GM18526 (cell line): ENCODE results near the gene LRRC4C.

ENCODE experiments used
- POLR2A ChIP-seq: IDR thresholded peaks from 3 replicates; pipeline ENCODE4 v1.6.1; 2011; ENCODE audit not compliant: insufficient read length; ENCODE audit errors: extremely low read depth

The LRRC4C gene

DNA sequence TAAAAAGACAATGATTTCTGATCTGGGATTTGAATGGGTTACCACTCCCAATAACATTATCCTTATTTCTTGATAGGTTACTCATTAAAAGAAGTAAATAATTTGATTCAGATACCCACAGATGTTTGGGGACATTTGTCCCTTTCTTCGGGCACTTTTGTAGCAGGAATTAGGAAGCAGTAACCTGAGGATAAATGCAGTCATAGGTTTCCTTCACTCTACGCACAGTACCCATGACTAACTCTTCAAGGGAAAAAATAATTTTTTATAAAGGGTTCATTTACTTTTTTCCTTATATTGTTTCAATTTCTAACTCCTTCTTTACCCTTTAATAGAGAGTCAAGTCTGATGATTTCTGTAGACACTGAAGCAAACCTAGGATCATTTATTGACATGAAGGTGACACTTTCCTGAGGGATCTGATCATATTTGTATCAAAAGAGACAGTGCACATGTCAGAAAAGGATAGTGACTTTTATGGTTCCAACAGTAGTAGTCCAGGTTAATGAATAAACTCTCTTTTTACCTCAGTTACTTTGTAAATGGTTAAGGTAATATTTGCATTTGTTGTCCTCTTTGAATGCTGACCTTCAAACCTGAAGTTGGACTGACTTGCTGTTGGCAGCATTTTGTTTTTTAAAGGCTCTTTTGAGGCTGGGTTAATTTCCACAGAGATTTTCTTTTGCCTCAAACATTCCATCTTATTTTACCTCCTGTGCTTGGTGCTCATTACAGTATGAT lies 1072.0 kb downstream of the LRRC4C start:
- TF ChIP-seq POLR2A = no peak

DNA sequence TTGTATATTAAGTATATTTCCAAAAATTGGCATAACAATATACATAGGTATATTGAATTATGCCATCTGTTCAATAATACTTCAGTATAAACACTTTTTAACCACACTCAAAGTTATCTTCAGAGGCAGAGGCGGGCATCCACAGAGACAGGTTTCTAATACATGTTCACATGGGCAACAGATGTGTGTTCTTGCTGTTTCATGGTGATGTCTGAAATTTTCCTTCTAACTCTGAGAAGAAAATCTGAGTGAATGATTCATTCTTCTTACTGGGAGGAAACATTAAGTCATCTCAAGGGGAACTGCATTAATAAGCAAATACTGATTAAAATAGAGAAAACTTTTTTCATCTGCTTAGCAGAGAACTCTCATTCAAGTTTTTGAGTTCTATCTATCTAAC lies 1074.5 kb downstream of the LRRC4C start:
- no peak for TF ChIP-seq POLR2A

DNA sequence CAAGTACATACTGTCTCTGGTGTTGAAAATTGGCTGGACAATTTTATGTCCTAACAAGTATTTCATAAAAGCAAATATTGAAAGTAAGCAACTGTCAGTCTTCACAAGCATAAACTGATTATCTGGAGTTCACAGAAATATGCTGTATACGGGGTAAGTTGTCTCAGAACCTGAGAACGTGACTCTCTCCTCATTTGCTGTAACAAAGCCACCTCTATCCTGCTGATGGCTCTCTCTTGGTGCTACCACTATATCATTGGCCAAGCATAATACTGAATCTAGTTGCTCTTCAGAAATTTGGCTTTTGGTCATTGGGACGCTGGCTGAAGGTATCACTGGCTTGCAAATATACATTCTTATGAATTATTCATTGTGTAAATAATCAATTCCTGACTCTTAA lies 1078.0 kb downstream of the LRRC4C start:
- TF ChIP-seq POLR2A = no peak

DNA sequence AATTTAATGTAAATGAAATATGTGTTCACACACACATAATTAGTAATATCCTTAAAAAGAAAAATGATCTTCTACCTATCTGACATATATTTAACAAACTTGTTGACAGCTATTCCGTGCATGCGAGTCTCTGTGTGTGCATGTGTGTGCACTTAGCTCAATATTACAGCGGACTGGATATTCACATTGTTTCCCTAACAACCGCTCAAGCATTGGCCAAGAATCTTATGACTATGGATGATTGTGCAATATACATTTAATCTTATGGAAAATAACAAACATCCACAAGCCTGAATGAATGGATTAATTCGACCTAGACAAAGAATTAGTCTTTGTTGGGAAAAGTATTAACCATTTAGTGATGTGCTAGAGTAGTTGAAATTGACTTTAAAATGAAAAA lies 1078.6 kb downstream of the LRRC4C start:
- TF ChIP-seq POLR2A = no peak

DNA sequence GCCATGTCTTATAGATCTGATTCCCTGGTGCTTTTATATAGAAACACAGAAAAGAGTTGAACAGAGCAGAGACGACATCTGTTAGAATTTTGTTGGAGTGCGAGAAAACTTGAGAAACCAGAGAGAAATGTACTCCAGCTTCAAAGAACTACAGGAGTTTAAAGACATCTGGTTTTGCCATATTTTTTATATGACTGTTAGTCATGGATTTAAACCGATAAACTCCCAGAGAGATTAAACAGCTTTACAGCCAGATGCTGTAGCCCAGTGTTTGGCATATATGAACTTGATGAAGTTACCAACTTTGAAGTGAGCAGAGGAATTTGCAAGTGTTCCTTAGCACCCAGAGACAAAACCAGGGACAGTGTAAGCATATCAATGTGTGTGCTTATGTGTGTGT lies 1083.1 kb downstream of the LRRC4C start:
- no peak for TF ChIP-seq POLR2A

DNA sequence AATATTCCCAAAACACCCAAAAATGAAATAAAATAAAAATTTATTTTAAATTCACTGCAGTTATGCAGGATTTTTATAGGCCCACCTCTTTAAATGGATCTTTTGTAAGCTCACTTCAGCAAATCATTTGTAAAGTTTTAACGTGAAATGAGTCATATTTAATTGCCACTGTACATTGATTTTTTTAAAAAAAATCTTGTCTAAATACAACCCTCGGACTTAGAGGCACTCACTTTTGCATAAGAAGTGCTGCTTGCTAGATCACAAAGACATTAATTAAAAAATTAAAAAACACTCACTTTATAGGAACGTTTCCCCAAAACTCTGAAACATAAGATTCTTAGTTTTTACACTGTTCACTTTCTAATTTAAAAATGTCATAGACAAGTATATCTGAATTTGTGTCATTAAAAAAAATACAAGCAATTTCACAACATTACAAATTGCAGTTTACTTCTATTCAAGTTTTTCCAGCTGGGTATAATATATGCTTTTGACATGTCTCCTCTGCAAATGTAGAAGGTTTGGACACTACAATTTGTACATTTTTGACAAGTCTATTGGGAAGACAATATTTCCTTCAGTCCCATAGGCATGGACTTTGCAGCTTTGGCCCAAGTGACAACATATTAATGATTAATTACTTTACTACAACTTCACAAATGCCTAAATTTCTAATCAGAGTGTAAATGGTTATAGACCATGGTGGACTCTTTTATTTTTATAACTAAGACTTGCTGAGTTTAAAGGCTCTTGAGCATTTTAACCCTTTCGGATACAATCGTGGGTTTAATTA lies 1088.4 kb downstream of the LRRC4C start:
- TF ChIP-seq POLR2A = no peak

DNA sequence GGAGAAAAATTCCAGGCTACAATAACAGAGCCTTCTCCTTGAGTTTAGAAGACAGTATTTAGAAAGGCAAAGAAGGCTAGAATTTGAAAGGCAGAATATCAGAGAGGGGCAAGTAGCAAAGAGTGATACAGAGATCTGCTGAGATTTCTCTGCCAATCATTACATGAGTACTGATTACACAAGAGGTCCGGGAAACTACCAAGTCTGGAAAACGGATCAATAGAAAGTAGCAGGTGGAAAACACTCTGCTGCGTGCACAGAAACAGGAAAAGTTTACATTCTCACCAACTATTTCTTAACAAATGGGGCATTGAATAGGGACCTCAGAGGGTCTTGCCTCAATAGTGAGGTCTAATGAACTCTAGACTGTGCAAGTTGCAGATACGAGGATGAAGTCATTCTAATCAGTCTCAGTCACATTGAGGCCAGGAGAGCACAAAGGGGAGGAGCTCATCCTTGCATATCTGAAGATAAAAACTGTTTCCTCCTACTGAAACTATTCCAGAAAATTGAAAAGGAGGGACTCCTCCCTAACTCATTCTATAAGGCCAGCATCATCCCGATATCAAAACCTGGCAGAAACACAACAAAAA lies 1099.2 kb downstream of the LRRC4C start:
- TF ChIP-seq POLR2A = no peak

DNA sequence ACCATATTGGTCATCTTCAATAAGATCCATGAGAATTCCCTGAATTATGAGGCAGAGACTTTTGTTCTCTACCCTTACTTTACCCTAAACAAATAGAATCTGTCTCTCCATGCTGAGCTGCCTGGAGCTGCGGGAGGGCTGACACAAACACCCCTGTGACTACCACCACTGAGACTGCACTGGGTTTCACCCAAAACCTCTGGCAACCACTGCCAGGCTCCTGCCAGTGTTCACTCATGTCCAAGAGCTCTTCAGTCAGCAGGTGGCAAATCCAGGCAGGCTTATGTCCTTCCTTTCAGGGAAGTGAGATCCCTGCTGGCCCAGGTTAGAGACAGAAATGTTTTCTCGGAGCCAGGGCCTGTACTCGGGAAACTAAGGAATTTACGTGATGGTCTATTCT lies 1105.3 kb downstream of the LRRC4C start:
- no peak for TF ChIP-seq POLR2A

DNA sequence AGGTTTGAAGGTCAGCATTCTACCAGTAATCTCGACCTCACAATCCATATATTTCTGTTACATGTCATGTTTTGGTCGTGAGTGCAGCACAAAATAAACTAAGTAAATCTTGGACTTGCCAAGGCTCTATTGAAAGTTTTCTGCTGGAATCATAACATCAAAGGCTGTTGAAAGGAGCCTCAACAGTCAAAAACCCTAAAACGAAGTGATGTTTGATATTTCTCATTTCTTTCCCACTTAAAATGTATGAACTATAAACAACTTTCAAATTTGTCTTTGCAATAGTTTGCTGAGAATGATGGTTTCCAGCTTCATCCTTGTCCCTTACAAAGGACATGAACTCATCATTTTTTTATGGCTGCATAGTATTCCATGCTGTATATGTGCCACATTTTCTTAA lies 1118.5 kb downstream of the LRRC4C start:
- no peak for TF ChIP-seq POLR2A

DNA sequence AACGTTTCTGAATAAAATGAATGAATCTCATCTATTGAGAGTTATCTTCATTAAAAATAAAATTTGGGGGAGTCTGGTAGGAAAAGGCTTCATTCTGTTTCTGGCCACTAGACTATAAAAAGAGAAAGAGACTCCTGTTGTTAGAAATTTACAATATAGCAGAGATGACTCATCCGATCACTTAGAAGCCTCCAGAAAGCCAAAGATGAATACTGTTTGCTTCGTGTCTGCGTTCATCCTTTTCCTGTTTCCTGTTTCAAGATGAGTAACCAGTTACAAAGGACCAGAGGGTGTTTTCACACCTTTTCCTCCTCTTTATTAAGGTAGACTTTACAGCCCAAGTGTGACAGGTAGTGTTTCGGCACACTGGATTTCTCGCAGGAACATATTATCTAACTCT lies 1120.7 kb downstream of the LRRC4C start:
- TF ChIP-seq POLR2A = no peak

DNA sequence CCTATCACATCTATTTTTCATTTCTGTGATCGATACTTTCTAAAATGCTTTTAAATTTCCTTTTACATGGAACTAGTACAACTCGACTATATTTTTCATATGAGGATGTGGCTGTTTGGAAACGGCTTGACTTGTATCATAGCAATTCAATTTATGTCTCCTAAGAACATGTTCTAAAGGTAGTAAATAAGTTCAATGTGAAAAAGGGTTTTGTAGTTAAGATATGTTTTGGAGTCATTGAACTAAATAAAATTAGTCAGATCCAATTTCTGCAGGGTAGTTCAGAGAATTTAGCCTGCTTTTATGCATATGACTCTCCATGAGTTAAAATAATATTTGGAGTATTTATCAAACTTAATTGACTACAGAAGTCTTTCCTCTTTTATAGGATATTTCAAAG lies 1121.4 kb downstream of the LRRC4C start:
- no peak for TF ChIP-seq POLR2A

DNA sequence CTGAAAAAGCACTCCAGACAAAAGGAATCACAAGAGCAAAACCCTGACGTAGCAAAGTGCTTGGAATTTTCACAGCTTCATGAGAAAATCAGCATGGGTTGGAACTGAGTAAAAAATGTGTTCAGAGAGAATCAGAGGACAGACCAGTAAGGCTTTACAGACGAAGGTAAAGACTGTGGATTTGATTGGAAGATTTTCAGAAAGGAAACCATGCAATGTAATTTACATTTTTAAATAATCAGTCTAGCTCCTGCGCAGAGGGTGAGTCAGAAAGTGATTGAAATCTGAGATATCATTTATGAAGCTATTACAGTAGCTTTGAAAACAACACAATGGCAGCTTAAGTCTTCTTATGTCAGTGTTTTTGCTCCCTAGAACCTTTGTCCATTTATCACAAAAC lies 1122.3 kb downstream of the LRRC4C start:
- TF ChIP-seq POLR2A = no peak

DNA sequence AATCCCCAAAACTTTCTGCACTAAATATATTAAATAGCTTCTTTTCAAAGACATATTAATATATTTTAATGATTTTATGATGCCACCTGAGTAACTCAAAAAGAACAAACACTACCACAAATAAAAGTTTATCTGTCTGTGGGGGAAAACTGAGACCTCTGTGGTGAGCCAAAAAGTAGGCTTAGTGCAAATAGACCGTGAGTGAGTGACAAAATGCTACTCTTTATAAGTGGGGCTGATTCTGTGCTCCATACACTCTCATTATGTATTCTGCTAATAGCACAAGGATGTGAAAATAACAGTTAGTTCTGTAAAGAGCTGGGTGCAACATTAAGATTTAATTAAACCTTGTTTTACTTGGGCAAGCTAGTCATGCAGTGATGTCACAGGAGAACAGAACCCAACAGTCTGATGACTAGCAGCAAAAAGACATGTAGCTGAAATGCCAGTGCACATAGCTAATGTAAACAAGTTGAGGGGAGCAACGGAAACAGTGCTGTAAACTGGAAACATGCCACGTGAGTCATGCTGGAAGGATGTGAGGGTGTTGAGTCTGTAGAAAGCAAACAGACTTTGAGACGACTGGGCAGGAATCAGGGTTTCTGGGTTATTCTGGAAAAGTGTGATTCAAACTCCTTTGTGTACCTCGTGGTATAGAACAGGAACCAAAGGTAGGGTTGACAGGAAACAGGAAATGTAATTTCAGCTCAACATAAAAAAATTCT lies 1130.4 kb downstream of the LRRC4C start:
- no peak for TF ChIP-seq POLR2A

DNA sequence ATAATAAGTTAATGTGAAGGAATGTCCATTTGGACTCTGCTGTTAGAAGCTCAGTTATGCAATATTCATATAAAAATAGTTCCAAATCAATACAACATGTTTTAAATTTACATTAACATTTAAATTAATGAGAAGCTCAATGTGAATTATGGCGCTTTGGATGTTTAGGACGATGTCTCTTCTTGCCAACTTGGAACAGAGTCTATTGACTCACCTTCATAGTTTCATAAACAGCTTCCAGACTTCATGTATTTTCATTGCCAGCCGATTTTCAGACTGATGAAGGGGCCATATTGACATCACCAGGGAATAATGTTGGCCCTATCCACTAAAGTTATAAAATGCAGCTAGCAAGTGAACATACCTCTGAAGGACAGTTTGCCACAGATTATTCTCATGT lies 1136.2 kb downstream of the LRRC4C start:
- no peak for TF ChIP-seq POLR2A

DNA sequence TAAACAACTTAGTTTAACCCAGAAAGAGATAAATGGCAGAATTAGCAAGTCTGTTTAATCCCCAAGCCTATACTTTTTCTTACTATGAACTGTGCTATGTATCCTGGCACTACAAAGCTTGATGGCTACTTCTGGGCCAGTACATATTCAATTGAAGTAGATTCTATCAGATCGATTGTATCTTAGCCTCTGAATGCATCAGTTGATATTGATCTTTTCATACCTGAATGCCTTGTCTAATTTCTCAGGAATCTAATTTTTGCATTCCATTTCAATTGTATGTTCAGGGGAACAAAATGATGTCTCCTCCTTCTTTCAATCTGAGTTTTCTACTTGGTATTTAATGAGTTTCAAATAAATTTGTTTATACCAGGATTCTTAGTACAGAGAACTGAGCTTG lies 1137.9 kb downstream of the LRRC4C start:
- TF ChIP-seq POLR2A = no peak

DNA sequence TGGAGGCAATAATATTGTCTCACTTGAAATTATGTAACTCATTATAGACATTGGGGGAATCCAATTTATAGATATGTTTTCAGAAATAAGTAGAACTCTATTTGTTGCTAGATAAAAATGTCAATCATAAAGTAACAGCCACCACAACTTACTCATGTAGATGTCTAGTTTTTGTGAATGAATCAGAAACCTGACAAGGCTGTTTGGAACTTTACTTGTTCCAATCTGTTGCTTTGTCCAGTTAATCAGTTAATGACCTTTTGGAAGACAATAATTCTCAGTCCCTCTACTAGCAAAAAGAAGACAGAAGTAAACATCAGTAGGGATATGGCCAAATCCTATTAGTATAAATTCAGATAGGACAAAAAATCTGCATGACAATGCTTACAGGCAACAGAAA lies 1143.3 kb downstream of the LRRC4C start:
- no peak for TF ChIP-seq POLR2A

DNA sequence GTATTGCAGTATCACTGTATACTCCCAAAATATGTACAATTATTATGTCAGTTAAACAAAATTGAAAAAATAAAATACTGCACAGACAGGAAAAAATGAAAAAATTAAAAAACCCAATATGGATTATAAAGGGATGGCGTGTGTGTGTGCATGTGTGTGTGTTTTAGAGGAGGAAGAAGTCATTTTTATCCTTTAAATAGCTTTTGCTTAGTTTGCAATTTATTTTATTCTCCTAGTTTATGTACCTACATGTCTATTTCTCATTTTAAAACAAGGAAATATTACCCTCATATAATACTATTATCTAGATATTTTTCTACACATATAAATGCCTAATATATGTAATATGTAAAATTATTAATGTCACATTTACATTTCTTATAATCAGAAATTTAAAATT lies 1144.3 kb downstream of the LRRC4C start:
- TF ChIP-seq POLR2A = no peak
